Inflammatory macrophage treated with lipopolysaccharide for 1 hour (primary cell): ENCODE measurements around the gene ITPR1.

ENCODE experiments used
- DNase-seq, 2 donors: peaks; one replicate each; pipeline ENCODE4 v3.0.0-alpha.2; 2020 to 2022

ITPR1 gene

GRCh38 chr3:4820296-4821121 lies 327.4 kb downstream of the ITPR1 start:
- no peak for DNase-seq

- no peak for DNase-seq
Measured at GRCh38 chr3:4821338-4821737, 328.2 kb downstream of the ITPR1 start.

- DNase-seq, result no peak
Measured at GRCh38 chr3:4821975-4822374, 328.8 kb downstream of the ITPR1 start.

GRCh38 chr3:4822568-4822967 lies 329.4 kb downstream of the ITPR1 start:
- no peak for DNase-seq

- DNase-seq, result no peak
Measured at GRCh38 chr3:4823385-4823784, 330.2 kb downstream of the ITPR1 start.

GRCh38 chr3:4823986-4824925 lies 331.1 kb downstream of the ITPR1 start:
- DNase-seq, result no peak

GRCh38 chr3:4824926-4825325 lies 331.8 kb downstream of the ITPR1 start:
- peak in 1 of 2 donors; percentile 30 for DNase-seq

GRCh38 chr3:4825436-4826236 lies 332.5 kb downstream of the ITPR1 start:
- no peak for DNase-seq

GRCh38 chr3:4826237-4827100 lies 333.3 kb downstream of the ITPR1 start:
- DNase-seq, result no peak

GRCh38 chr3:4827767-4828166 lies 334.6 kb downstream of the ITPR1 start:
- no peak for DNase-seq

GRCh38 chr3:4828279-4829030 lies 335.3 kb downstream of the ITPR1 start:
- peak; percentile 68 to 77 for DNase-seq

GRCh38 chr3:4829031-4829394 lies 335.9 kb downstream of the ITPR1 start:
- no peak for DNase-seq

GRCh38 chr3:4830586-4830914 lies 337.4 kb downstream of the ITPR1 start:
- DNase-seq, result no peak

GRCh38 chr3:4831580-4831950 lies 338.4 kb downstream of the ITPR1 start:
- no peak for DNase-seq

GRCh38 chr3:4833471-4833870 lies 340.3 kb downstream of the ITPR1 start:
- no peak for DNase-seq

GRCh38 chr3:4834403-4834866 lies 341.3 kb downstream of the ITPR1 start:
- peak in 1 of 2 donors; percentile 46 for DNase-seq

GRCh38 chr3:4835616-4836043 lies 342.5 kb downstream of the ITPR1 start:
- DNase-seq, result peak in 1 of 2 donors; percentile 28

- DNase-seq, result no peak
Measured at GRCh38 chr3:4836516-4836915, 343.4 kb downstream of the ITPR1 start.

- DNase-seq, result no peak
Measured at GRCh38 chr3:4837374-4837930, 344.3 kb downstream of the ITPR1 start.

GRCh38 chr3:4838621-4839022 lies 345.5 kb downstream of the ITPR1 start:
- no peak for DNase-seq

GRCh38 chr3:4839278-4839677 lies 346.1 kb downstream of the ITPR1 start:
- no peak for DNase-seq
